HEK293T (cell line): ENCODE results near the gene ERC2.

ENCODE experiments used
- ARNT ChIP-seq: fragments of 450-650 bp; IDR thresholded peaks from 2 replicates; pipeline ENCODE4 v1.6.1; 2017; ENCODE audit warnings: mild to moderate bottlenecking
- BHLHE40 ChIP-seq: fragments of 450-650 bp; IDR thresholded peaks from 2 replicates; pipeline ENCODE4 v1.6.1; 2016; ENCODE audit warnings: mild to moderate bottlenecking, moderate library complexity, borderline replicate concordance
- CTBP1 ChIP-seq: fragments of 450-650 bp; IDR thresholded peaks from 2 replicates; pipeline ENCODE4 v1.6.1; 2016; ENCODE audit warnings: borderline replicate concordance
- ELF4 ChIP-seq: fragments of 450-650 bp; IDR thresholded peaks from 2 replicates; pipeline ENCODE4 v1.6.1; 2017; ENCODE audit warnings: antibody characterized with exemption
- FOXK2 ChIP-seq: fragments of 450-650 bp; IDR thresholded peaks from 2 replicates; pipeline ENCODE4 v1.6.1; 2016; ENCODE audit warnings: mild to moderate bottlenecking
- FOXM1 ChIP-seq: fragments of 450-650 bp; IDR thresholded peaks from 2 replicates; pipeline ENCODE4 v1.6.1; 2017; ENCODE audit warnings: mild to moderate bottlenecking, borderline replicate concordance
- SP1 ChIP-seq: fragments of 450-650 bp; IDR thresholded peaks from 2 replicates; pipeline ENCODE4 v1.6.1; 2017
- SUZ12 ChIP-seq: fragments of 450-650 bp; IDR thresholded peaks from 2 replicates; pipeline ENCODE4 v1.6.1; 2016; ENCODE audit warnings: mild to moderate bottlenecking

DNA sequence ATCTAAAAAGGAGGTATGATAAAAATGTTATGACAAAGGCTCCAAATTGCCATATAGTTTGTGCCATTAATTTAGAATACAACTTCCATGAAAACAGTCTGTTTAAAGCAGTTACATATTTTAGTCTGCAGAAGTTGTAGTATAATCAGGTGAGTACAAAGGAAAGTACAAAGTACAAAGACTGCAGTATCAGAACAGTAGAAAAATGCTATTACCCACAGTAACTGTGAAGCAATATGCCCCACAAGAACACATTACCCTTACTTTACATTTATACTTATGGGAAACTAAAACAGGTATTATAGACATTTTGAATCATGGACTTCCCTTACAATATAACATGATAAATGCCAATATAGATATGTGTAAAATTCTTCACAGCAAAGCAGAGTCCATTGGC is 398.5 kb downstream of the ERC2 start:
- no peak for TF ChIP-seq ELF4
- TF ChIP-seq FOXM1 = no peak
- no peak for TF ChIP-seq SP1
- no peak for TF ChIP-seq BHLHE40
- TF ChIP-seq FOXK2 = no peak
- no peak for TF ChIP-seq SUZ12
- TF ChIP-seq ARNT = no peak
- TF ChIP-seq CTBP1 = no peak
